Naive B cell (primary cell): Measurements from ENCODE around the gene AKAP12. TPM values are rescaled to one million over a fixed set of nuclear protein-coding genes. Genes with fewer than 3 reads are reported as not detected.

Experiments
- ATAC-seq, 2 donors: fragments of 150-1000 bp; cut with Tn5 transposase; 2 replicates each; pipeline ENCODE4 v1.10.0; 2021; ENCODE audit warnings: low read depth in 2 of 2, mild to moderate bottlenecking in 2 of 2, moderate library complexity in 2 of 2
- DNase-seq: peaks from one replicate; pipeline ENCODE4 v3.0.0; 2022
- H3K27ac Mint-ChIP-seq, 6 donors: one replicate each; pipeline ENCODE4 v1.8.0; 2020 to 2022; ENCODE audit warnings: mild to moderate bottlenecking in 6 of 6, mixed read lengths in 6 of 6, moderate library complexity in 5 of 6, inconsistent platforms in 2 of 6
- H3K27me3 Mint-ChIP-seq, 3 donors: one replicate each; pipeline ENCODE4 v1.8.0; 2021 to 2022; ENCODE audit warnings: mixed read lengths in 3 of 3, mild to moderate bottlenecking in 1 of 3
- H3K36me3 Mint-ChIP-seq, 2 donors: one replicate each; pipeline ENCODE4 v1.8.0; 2020 to 2022; ENCODE audit warnings: mixed read lengths in 2 of 2, inconsistent platforms in 1 of 2, mild to moderate bottlenecking in 1 of 2
- H3K4me1 Mint-ChIP-seq, 3 donors: one replicate each; pipeline ENCODE4 v1.8.0; 2020 to 2022; ENCODE audit warnings: mixed read lengths in 3 of 3, inconsistent platforms in 1 of 3, mild to moderate bottlenecking in 1 of 3, moderate library complexity in 1 of 3
- H3K4me3 Mint-ChIP-seq, 8 donors: one replicate each; pipeline ENCODE4 v1.8.0; 2020 to 2022; ENCODE audit warnings: mild to moderate bottlenecking in 8 of 8, mixed read lengths in 8 of 8, moderate library complexity in 8 of 8, inconsistent platforms in 2 of 8
- H3K9me3 Mint-ChIP-seq, 7 donors: one replicate each; pipeline ENCODE4 v1.8.0; 2020 to 2022; ENCODE audit warnings: mixed read lengths in 7 of 7, mild to moderate bottlenecking in 5 of 7, inconsistent platforms in 2 of 7, moderate library complexity in 1 of 7
- polyA plus RNA-seq, 6 donors: library from polyadenylated mRNA; unstranded; fragments of 300-500 nt; fragmentation: Illumina TruSeq; gene quantifications; one replicate each; pipeline ENCODE4 v1.2.3, GENCODE V29; 2021; ENCODE audit warnings: low read depth in 6 of 6

AKAP12 gene
- polyA plus RNA-seq, 6 donors from 2014 or later: 0.04 to 0.19 (median 0.08) TPM; not detected in 3

DNA sequence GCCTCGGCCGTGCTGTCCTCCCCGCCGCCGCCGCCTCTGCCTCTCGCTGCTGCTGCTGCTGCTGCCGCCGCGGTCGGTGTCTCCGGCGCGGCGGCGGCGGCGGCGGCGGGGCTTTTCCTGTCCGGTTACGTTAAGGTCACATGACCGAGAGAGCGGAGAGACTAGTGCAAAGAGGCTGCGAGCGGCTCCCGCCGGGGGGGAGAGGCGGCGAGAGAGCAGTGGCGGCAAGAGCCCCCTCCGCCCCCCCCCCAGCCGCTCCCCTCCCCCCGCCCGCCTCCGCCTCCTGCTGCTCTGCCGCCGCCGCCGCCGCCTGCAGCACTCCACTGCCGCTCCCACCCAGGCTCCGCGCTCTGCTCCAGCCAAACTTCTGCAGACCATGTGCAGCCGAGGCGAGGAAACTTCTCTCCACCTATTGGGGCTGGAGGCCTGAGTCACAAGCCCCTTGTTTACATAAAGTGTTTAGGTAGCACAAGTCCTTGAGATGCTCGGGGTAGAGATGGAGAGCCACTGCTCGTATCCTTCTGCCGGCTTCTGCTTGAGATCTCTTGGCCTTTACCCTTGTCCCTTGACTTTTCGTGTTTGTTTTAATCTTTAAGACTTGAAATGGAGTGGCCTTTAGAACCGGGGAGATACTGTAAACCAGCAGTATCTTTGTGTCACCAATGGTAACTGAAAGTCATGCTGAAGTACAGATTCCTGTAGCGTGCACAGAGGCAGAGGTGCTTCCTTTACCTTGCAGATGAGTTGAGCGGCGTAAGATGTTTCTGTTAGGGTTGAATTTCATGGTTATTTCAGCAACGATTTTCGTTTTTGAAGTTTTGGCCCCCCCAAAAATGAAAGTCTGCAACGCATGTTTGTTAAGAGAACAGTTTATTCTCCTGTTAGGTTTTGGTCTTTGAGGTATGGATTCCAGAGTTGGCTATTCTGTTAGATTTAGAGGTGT lies 152.0 kb downstream of the AKAP12 start, which contains the start of gene ZBTB2:
Gene ZBTB2, minus strand, starts transcription at position 89 of the 943 bp plus-strand sequence. CDS start 17,922 bp downstream, outside the sequence.
- peak; percentile 4 to 8 for ATAC-seq
- Mint-ChIP-seq H3K27ac (peak within 1 kb of the TSS; percentile 93 to 99 (median 98)), H3K36me3 (no peaks in the 10 kb centered on the region), H3K4me3 (peak within 1 kb of the TSS; percentile 90 to 98 (median 94)), H3K27me3 (no peaks in the 10 kb centered on the region), H3K9me3 (no peaks in the 10 kb centered on the region), H3K4me1 (peaks cover 29 to 53% (median 47%) of the 10 kb centered on the region in 3 donors)
- peak; percentile 62 for DNase-seq

DNA sequence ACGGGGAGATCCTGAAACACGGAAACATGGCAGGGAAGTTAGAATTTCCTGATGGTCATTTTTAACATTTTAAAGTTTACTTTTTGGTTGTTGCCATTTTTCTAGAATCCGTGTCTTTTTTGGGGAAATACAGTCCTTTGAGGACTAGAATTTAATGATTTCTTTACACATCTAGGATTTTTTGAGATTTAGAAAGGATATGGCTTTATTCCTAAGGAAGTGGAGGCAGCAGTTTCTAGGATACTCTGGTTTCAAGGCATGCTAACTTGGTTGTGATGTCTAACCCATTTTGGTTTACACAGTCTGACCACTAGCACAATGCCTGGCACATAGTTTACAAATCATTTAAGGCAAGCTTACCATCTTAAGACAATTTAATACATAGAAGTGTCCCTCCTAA lies 152.7 kb downstream of the AKAP12 start:
- Mint-ChIP-seq H3K36me3 (no peaks in the 10 kb centered on the region), H3K27me3 (no peaks in the 10 kb centered on the region)

DNA sequence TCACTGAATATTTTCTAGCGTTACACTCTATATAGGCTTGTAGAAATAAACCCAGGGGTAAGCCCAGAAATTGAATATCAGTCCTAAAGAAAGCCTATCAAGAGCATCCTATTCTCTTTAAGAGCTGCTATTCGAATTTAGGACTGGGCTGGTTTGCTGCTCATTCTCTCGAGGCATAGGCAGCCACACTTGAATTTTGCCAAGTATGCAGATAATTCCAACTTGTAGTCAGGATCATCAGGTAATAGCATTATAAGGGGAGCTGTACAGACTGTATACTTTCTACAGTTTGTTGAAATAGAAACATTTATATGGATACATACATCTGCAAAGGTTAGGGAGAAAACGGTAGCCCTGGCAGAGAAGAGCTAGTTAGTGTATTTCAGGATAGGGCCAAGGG lies 153.6 kb downstream of the AKAP12 start:
- peaks cover 40 to 65% (median 55%) of the 10 kb centered on the region in 3 donors for H3K4me1 Mint-ChIP-seq

More for the DNA sequence above, 152.7 kb downstream of the AKAP12 start:
- Mint-ChIP-seq H3K4me3 (peak overlapping the region; percentile 90 to 98 (median 94)), H3K9me3 (no peaks in the 10 kb centered on the region), H3K4me1 (peaks cover 34 to 57% (median 51%) of the 10 kb centered on the region in 3 donors), H3K27ac (peak overlapping the region; percentile 93 to 99 (median 98))
- DNase-seq: no peak
- ATAC-seq: no peak

DNA sequence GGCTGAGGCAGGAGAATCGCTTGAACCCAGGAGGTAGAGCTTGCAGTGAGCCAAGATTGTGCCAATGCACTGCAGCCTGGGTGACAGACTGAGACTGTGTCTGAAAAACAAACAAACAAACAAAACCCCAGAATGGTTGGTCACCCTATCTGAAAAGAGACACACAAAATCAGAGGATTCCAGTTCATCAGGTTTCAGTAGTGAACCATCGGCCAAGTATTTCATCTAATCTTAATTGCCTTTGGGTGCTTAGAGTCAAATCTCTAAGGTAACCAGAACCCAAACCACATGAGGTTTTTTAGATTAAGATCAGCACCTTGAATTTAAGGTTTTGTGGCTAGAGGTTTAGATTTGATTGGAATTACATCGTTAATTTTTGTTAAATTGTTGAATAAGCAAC lies 159.9 kb downstream of the AKAP12 start:
- no peak overlapping the region for H3K4me3 Mint-ChIP-seq
- H3K27me3 Mint-ChIP-seq: no peaks in the 10 kb centered on the region
- peaks cover 25 to 50% (median 43%) of the 10 kb centered on the region in 3 donors for H3K4me1 Mint-ChIP-seq
- no peaks in the 10 kb centered on the region for H3K9me3 Mint-ChIP-seq
- peaks cover 0 to 8% of the 10 kb centered on the region in 2 donors for H3K36me3 Mint-ChIP-seq
- DNase-seq (no peak), ATAC-seq (no peak)
- H3K27ac Mint-ChIP-seq: no peak overlapping the region

More for the DNA sequence above, 153.6 kb downstream of the AKAP12 start:
- ATAC-seq (no peak), DNase-seq (no peak)
- H3K36me3 Mint-ChIP-seq: no peaks in the 10 kb centered on the region
- H3K4me3 Mint-ChIP-seq: peak overlapping the region in 3 of 8 donors; percentile 90 to 98 (median 95)
- no peaks in the 10 kb centered on the region for H3K27me3 Mint-ChIP-seq
- no peaks in the 10 kb centered on the region for H3K9me3 Mint-ChIP-seq
- H3K27ac Mint-ChIP-seq: peak overlapping the region in 2 of 6 donors; percentile 76 to 98

DNA sequence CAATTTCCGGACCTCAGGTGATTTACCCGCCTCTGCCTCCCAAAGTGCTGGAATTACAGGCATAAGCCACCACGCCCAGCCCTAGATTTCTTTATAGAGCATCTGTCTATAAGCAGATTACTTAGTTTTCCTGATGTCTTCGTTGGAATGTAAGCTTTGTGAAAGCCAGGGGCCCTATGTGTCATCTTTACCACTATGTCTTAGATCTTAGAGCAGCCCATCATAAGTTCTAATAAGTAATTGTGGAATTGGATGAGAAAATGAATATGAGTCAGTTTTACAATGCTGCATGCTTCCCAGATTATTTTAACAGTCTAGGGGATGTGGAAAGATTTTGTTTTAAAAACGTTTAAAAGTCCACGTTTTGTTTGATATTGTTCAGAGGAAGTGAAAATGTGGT lies 160.7 kb downstream of the AKAP12 start:
- Mint-ChIP-seq H3K4me3 (peak overlapping the region in 2 of 8 donors; percentile 9 to 68), H3K9me3 (no peaks in the 10 kb centered on the region), H3K27ac (peak overlapping the region in 2 of 6 donors; percentile 68 to 78), H3K27me3 (no peaks in the 10 kb centered on the region), H3K36me3 (peaks cover 0 to 8% of the 10 kb centered on the region in 2 donors), H3K4me1 (peaks cover 25 to 47% (median 35%) of the 10 kb centered on the region in 3 donors)
- DNase-seq (no peak), ATAC-seq (no peak)

DNA sequence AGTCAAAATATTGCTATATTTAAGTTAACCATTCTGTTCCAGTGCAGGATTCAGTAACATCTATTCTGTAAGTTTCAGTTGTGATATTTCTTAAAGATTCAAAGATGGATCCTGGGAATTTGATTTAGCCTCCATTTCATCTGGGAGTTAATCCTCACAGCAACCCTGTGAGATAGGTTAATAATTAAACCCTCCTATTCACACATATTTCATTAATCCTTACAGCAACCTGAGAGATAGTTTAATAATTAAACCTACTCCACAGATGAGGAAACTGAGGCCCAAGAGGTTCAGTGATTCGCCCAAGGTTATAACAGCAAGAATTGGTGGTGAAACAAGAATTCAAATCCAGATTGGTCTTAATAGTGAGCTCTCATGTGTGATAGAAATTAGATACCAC lies 162.5 kb downstream of the AKAP12 start:
- no peaks in the 10 kb centered on the region for H3K9me3 Mint-ChIP-seq
- no peak for ATAC-seq
- no peak overlapping the region for H3K4me3 Mint-ChIP-seq
- peaks cover 0 to 8% of the 10 kb centered on the region in 2 donors for H3K36me3 Mint-ChIP-seq
- H3K4me1 Mint-ChIP-seq: peaks cover 20 to 43% (median 27%) of the 10 kb centered on the region in 3 donors
- H3K27ac Mint-ChIP-seq: peak overlapping the region in 2 of 6 donors; percentile 9 to 39
- no peaks in the 10 kb centered on the region for H3K27me3 Mint-ChIP-seq
- no peak for DNase-seq

DNA sequence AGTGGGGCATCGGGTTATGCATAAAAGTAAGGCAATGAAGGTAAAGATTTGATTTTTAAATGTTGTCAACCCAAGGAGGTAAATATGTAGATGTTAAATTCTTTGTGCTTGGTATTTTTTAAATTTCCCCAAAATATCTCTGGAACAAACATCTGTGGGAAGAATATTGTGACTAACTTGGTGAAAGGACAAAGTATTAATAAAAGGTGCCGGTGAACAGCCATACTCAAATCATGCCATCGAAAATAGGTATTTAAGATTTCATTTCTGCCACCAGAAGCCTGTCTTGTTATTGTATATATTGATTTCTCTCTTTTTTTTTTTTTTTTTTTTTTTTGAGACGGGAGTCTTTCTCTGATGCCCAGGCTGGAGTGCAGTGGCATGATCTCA lies 164.1 kb downstream of the AKAP12 start:
- DNase-seq (no peak), ATAC-seq (no peak)
- no peaks in the 10 kb centered on the region for H3K9me3 Mint-ChIP-seq
- no peak overlapping the region for H3K4me3 Mint-ChIP-seq
- peaks cover 17 to 39% (median 31%) of the 10 kb centered on the region in 3 donors for H3K4me1 Mint-ChIP-seq
- peaks cover 0 to 8% of the 10 kb centered on the region in 2 donors for H3K36me3 Mint-ChIP-seq
- no peaks in the 10 kb centered on the region for H3K27me3 Mint-ChIP-seq
- H3K27ac Mint-ChIP-seq: peak overlapping the region in 2 of 6 donors; percentile 8 to 70

Other genes starting within 250 kb of the AKAP12 start
- gene ZBTB2, start 151.6 kb downstream of the AKAP12 start, polyA plus RNA-seq: 10 to 100 TPM; 11.6 to 22.7 (median 14.5) TPM
- gene RMND1, start 212.2 kb downstream of the AKAP12 start, polyA plus RNA-seq: 10 to 100 TPM in 3 of 6 donors, 1 to 10 TPM in 3; 2.7 to 13.8 (median 9.8) TPM